ENCODE measurements around the gene SMIM38. TPM values are rescaled to one million over a fixed set of nuclear protein-coding genes. Genes with fewer than 3 reads are reported as not detected.
A peak's percentile ranks its signal among the peaks of the same experiment; 100 is the strongest.

The SMIM38 gene
- polyA plus RNA-seq, 1 of the 3 experiments (the other 2 are of a cell fraction): 0.13 TPM

- TF ChIP-seq USF1 (IDR thresholded peaks at IDR 0.05; ENCODE audit: borderline replicate concordance, low read depth) (no peak), JUND (IDR thresholded peaks at IDR 0.05) (peak; percentile 82), EP300 (IDR thresholded peaks at IDR 0.05; ENCODE audit: borderline replicate concordance in 1 of 2, low read depth in 1 of 2, low read length in 1 of 2) (peak in 1 of 2 experiments; percentile 64; a peak in 1 of 4 replicates), FOSL2 (IDR thresholded peaks at IDR 0.05; ENCODE audit: borderline replicate concordance, low read depth) (peak; percentile 88)
Observed at GRCh38 chr11:69166218-69167115, 10.7 kb downstream of the SMIM38 start (continued).

GRCh38 chr11:69167130-69167915, 11.6 kb downstream of the SMIM38 start:
- Histone ChIP-seq H3K4me1 (ENCODE audit: control insufficient read depth in 1 of 2, insufficient read depth in 2 of 2, low read depth in 1 of 2, low read length in 1 of 2) (peaks cover 8 to 13% of the 10 kb centered on the region in 2 experiments; a peak in 3 of 4 replicates), H3K9me3 (peaks cover 10% of the 10 kb centered on the region; the same call in 1 of the 2 replicates), H4K20me1 (ENCODE audit: insufficient read depth) (no peaks in the 10 kb centered on the region), H3K9ac (no peak overlapping the region), H3K9me2 (no peaks in the 10 kb centered on the region), H3F3A (replicated peaks; ENCODE audit: insufficient read depth) (peaks cover 7% of the 10 kb centered on the region), H3K27ac (ENCODE audit: low read depth in 2 of 2, low read length in 1 of 2) (0 out of 4 replicates have a peak overlapping the region, but pooled peaks of 1 of the 2 experiments have one; percentile 32), H3K36me3 (replicated peaks in 1 of 2; ENCODE audit: control insufficient read depth in 1 of 2, insufficient read depth in 2 of 2, low read length in 1 of 2) (peaks cover 0 to 4% of the 10 kb centered on the region in 2 experiments), H2AFZ (ENCODE audit: low read depth) (no peak overlapping the region), H3K79me2 (ENCODE audit: insufficient read depth) (no peaks in the 10 kb centered on the region), H3K27me3 (ENCODE audit: insufficient read depth) (no peaks in the 10 kb centered on the region), H3K4me2 (peak overlapping the region; percentile 43), H3K4me3 (ENCODE audit: low read depth in 2 of 2, low read length in 1 of 2) (no peak overlapping the region)
- TF ChIP-seq FOXM1 (IDR thresholded peaks at IDR 0.05; ENCODE audit: low read depth) (no peak), FOSL2 (IDR thresholded peaks at IDR 0.05; ENCODE audit: borderline replicate concordance, low read depth) (no peak), EZH2phosphoT487 (IDR thresholded peaks at IDR 0.05; ENCODE audit: borderline replicate concordance, low read depth) (no peak), POLR2AphosphoS5 (IDR thresholded peaks at IDR 0.05; ENCODE audit: low read depth, low read length) (no peak), REST (IDR thresholded peaks at IDR 0.05; ENCODE audit: low read depth, low read length) (no peak), RXRA (IDR thresholded peaks at IDR 0.05; ENCODE audit: borderline replicate concordance, low read depth) (no peak), ELF1 (IDR thresholded peaks at IDR 0.05) (no peak), MXI1 (IDR thresholded peaks at IDR 0.05; ENCODE audit: low read depth, low read length) (no peak), SIN3A (IDR thresholded peaks at IDR 0.05; ENCODE audit: borderline replicate concordance, low read depth, low read length) (no peak), TEAD4 (IDR thresholded peaks at IDR 0.05; ENCODE audit: borderline replicate concordance, insufficient read depth) (no peak), RCOR1 (IDR thresholded peaks at IDR 0.05; ENCODE audit: low read length) (no peak), TAF1 (IDR thresholded peaks at IDR 0.05; ENCODE audit: borderline replicate concordance, low read depth, low read length) (no peak), RFX5 (IDR thresholded peaks at IDR 0.05; ENCODE audit: low read length) (no peak)
- POLR2A ChIA-PET: no interaction called here
- WGBS (ENCODE audit: low lambda C conversion rate): 87% methylated on average over 8 of the region's 10 CpGs
- no peak for DNase-seq
- CTCF ChIA-PET: no interaction called here

All from SK-N-SH (cell line).